Putamen (tissue), 1 donor: ENCODE results near the gene MRGPRE.

Experiments used
- DNase-seq: peaks from one replicate; pipeline ENCODE4 v3.0.0-alpha.2; 2016; ENCODE audit warnings: low spot score

MRGPRE gene

DNA sequence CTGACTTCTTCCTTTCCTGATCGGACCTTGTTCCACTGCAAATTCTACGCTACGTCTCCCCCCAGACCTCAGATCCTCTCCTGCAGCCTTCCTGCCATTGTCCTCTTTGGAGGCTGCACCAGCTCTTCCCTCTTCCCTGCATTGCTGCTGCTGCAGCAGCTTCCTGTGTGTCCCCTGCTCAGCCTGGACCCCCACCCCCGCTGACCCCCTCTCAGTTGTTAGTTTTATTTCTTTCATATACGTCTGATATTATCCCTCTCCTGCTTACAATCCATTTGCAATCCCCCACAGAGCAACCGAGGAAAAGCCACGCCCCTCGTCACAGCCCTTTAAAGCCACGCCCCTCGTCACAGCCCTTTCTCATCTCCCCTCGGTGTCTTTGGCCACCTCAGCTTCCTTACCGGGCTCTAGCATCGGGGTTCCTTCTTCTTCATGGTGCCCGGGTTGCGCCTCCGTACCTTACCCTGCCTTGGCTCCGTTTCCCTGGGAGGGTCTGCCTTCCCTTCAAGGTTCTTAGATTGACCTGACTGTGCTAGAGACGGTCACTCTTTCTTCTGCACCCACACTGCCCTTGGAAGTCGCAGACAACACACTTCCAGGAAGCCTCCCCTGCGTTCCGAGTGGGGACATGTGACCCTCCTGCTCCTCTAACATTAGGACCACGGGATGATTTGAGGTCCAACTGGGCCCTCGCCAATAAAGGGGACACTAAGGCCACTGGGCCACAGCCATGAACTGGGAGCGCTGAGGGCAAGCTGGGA, 18.4 kb downstream of the MRGPRE start:
- DNase-seq = no peak

DNA sequence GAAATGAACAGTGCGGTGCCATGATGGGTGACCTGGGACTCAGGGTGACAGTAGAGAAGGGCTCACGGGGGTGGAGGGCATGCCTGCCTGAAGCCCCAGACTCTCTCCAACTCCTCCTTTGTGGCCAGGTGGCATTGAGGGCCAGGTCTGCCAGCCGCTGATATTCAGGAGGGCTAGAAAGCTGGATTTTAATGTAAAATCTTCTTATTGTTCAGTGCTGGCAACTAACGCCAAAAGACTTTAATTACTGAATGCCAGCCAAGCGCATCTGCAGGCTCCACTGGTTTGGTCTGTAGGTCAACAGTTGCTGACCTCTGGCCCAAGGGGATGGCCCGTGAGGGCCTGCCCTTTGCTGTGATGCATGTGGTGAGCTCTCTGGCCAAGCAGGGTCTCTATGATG, 23.9 kb downstream of the MRGPRE start:
- DNase-seq = no peak

DNA sequence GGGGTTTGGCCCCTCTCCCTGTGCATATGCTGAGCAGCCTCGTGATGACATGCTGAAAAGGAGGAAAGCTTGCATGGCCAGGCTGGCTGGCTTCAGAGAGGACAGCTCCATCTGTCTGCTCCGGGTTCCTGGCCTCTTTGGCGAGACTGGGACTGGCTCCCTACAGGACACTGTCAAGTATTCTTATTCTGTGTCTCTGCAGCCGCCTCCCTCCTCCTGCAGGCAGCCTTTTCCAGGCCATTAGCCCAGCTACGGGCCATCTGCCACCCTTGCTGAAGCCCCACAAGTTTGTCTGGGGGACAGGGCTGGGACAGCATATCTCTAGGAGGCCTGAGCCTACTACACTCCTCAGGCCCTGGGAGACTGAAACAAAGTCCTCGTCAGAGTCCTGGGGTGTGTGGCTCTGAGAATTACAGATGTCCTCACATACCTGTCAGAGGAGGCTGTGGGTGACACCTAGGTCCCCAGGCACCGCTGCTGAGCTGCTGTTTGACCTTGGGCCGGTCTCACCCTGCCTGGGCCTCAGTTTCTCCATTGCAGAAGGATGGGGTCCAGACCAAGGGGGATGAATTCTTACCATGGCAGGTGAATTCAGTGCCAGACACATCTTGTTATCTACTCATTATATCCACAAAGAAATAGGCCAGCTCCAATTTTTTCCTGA, 24.6 kb downstream of the MRGPRE start:
- DNase-seq = no peak

DNA sequence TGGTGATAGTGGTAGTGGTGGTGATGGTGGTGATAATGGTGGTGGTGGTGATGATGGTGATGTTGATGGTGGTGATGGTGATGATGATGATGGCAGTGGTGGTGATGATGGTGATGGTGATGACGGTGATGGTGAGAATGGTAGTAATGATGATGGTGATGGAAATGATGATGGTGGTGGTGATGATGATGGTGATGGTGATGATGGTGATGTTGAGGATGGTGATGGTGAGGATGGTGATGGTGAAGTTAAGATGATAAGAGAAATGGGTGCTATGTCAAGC, 25.4 kb downstream of the MRGPRE start:
- DNase-seq = no peak

DNA sequence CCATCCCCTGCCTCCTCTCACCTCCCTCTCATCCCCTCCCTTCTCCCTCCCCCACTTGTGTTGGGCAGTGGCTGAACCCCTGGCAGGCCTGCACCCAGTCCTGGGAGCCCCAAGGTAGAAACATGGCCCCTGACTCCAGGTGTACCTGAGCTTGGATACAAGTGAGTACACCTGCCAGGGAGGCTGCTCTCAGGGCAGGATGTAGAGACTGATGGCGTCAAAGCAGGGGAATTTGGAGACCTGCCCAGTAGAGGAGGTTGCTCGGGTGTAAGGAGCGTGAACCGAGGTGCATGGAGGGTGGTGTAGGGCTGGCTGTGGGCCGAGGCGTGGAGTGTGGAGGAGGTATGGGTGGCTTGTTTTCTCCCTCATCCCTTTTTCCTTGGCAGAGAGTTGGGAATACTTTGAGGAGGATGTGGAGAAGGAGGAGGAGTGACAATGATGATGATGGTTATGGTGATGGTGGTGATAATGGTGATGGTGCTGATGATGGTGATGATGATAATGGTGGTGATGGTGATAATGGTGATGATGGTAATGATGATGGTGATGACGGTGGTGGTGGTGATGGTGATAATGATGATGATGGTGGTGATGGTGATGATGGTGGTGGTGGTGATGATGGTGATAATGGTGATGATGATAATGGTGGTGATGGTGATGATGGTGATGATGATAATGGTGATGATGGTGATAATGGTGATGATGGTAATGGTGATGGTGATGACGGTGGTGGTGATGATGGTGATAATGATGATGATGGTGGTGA, 25.9 kb downstream of the MRGPRE start:
- DNase-seq = no peak

DNA sequence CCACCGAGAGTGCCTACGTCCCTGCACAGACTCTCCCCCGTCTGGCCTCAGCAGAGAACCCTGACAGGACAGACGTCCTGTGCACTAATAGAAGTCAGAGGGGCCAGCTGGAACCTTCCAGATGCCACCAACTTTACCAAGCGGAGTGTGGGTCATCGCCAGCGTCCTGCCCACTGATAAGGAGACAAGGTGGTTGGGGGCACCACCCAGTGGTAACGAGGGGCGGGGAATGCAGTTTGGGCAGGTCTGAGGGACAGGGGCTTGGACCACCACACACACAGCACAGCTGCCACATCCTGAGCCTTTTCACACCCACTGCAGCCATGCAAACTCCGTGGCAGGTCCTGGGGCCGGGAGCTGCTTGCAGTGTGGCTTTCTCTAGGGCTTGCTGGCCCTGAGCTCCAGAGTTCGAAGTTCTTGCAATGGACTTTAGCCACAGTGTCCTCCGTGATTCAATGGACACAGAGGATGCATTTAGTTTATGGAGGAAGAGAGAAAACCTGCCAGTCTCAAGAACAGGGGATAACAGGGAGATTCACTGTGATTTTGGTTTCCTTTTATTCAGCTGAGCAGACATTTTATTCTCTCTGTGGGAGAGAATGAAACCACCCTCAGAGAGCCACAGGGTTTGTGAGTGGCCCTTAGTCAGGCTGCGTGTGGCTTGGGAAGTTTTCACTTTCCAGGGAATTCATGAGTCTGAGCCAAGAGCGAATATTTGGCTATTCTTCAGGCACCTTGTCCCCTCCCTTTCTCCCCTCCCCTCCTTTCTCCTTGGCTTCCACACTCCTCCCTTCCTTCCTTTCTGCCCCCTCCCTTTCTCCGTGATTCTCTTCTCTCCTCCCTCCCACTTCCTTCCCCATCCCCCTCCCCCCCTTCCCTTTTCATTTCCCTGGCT, 26.7 kb downstream of the MRGPRE start:
- no peak for DNase-seq

DNA sequence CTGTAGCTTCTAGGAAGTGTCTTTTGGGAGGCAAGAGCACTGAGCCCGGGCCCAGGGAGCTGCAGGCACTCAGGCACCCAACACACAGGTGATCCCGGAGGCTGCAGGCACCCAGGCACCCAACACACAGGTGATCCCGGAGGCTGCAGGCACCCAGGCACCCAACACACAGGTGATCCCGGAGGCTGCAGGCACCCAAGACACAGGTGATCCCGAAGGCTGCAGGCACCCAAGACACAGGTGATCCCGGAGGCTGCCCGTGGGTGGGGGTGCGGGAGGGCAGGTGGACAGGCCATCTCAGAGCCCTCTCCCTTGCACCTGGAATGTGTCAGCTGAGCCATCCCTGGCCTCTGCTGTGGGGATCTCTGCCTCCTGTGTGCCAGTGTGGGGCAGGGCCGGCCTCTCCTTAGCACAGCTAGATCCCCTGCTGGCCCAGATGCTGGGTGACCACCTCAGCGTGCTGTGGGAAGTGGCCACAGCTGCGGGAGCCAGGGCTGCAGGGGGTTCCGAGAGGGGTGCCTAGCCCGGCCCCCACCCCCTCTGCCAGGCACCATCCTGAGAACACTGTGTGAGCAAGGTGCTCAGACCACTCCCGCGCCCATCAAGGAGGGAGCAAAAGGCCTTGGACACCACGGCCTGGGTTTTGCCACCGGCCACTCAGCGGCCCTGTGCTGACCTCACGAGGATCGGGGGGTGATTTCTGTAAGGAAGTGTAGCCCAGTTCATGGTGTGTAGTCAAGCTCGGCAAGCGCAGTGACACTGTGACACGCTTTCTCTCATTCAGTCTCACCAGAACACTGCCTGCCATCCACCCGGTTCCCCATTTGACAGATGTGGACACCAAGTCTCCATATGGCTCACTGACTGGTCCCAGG, 27.8 kb downstream of the MRGPRE start:
- no peak for DNase-seq

DNA sequence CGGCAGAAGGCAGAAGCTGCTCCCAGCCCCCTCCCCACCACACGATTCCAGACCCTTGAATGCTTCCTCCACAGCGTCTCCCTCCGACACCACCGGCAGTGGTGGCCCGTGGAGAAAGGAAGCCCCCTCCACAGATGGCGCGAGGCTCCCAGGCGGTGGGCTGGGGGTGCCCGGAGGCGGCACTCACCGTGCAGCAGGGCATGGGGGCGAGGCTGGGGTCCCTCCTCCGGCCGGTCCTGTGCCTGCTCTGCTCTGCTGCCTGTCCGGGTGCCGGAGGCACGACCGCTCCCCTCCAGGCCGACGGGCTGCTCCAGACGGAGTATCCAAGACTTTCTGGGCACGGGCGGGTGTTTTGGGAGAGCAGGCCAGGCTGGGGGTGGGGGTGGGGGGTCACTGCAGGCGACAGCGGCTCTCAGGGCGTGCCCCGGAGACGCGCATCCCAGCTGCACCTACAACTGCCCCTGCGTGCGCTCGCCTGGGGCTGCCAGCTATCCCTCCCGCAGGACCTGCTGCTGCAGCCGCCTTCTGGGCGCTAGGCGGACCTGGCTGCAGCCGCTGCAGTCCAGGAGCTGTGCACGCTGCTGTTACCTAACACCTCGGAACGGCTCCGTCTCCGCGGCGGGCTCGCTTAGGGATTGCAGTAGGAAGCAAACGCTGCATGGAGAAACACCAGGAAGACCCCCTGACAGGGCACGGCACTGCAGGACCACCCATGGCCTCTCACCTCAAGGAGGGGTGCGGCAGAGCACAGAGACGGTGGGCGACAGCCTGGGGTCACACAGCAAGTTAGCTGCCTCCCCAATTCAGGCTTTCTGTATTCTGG, 28.8 kb downstream of the MRGPRE start:
- DNase-seq = no peak

DNA sequence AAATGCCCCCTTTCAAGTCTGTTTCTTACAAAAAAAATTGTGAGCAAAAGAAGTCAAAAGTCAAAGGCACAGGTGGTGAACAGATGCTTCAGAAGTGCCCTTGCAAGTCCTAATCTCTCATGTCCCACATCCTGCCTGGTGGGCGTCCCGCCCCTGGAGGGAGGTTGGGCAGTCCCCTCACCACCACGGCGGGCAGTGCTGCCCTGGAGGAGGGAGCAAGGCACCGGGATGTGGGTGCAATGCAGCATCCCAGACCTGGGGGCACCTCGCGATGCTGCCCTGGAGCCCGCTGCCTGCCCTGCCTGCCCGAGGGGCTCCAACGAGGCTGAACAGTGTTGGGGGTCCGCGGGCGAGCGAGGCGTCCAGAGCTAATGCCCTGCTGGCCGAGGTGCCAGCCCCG, 29.5 kb downstream of the MRGPRE start:
- no peak for DNase-seq

DNA sequence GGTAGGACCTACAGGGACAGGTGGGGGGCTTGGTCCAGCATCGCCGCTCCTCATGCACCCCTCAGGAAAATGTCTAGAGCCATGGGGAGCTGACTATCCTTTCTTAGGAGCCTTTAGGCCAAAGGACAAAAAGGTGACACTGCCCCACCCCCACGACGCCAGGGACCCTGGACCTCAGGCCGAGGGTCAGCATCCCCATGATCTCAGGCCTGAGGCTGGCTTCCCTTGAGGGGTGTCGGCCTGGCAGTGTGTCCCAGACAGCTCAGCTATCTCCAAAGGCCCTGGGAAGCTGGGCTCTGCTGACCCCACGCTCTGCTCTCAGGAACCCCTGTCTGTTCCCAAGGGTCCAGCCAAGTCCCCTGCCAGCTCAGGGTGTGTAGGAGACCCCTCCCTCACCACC, 29.9 kb downstream of the MRGPRE start:
- DNase-seq = no peak

DNA sequence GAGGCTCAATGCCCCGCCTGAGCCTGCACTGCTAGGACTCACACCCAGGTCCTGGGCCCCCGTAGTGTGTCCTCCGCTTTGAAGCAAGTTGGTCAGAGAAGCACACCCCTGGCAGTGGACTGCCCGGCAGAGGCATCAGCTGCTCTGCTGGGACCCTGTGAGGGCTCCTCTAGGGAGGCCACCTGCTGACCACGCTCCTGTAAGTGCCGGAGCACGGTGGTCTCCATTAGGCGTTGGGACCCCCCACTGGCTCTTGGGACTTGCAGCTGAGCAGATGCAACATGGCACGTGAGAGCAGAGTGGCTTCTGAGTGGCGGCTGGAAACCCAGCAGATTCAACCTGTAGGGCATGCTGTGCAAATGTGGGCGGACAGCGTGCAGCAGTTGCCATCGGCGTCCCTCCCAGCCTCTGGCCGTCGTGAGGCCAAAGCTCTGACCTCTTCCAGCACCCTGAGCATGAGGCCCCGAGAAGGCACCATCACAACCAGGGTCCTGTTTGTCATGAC, 30.5 kb downstream of the MRGPRE start:
- no peak for DNase-seq

DNA sequence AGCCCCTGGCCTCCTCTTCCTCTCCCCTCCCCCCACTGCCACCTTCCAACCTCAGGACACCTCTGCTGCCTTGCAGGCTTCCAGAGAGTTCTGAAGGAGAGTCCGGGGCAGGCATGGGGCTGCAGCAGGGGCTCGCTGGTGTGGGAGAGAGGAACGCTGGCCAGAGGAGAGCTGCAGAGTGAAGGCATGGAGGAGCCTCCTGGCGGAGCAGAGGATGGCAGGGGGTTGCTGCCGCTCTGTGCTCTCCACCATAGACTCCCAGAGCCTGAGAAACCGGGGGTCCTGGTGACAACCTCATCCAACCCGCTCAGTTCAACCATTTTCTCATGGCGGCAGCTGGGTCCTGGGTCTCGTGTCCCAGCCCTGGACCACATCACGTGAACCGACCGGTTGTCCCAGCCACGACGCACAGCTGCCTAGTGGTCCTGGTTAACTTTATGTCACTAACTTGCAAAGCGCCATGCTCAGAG, 31.1 kb downstream of the MRGPRE start:
- no peak for DNase-seq

DNA sequence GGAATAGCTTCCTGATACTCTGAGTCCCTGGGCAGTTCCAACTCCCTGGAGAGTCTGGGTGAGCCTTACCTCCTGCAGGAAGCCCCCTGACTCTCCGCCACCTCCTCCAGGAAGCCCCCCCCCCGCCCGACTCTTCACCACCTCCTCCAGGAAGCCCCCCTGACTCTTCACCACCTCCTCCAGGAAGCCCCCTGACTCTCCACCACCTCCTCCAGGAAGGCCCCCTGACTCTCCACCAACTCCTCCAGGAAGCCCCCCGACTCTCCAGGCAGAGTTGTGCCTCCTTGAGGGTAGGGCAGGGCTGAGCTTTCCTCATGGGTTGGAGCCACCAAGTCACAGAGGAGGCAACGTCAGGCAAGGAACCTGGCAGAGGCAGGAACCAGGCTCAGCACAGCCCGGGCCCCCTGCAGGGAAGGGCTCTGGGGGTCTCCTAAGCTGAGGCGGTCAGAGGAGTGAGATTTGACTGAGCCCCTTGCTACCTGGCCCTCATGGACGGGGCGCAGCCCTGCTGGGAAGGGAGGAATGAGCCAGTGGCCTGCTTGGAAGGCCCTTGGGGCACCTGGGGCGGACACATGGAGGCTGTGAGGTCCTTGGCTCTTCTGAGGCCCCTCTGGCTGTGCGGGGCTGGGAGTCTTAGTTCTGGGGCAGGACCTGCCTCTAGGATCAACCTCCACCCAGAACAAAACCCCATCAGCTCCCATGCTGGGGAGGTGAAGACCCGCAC, 31.7 kb downstream of the MRGPRE start:
- DNase-seq = no peak

DNA sequence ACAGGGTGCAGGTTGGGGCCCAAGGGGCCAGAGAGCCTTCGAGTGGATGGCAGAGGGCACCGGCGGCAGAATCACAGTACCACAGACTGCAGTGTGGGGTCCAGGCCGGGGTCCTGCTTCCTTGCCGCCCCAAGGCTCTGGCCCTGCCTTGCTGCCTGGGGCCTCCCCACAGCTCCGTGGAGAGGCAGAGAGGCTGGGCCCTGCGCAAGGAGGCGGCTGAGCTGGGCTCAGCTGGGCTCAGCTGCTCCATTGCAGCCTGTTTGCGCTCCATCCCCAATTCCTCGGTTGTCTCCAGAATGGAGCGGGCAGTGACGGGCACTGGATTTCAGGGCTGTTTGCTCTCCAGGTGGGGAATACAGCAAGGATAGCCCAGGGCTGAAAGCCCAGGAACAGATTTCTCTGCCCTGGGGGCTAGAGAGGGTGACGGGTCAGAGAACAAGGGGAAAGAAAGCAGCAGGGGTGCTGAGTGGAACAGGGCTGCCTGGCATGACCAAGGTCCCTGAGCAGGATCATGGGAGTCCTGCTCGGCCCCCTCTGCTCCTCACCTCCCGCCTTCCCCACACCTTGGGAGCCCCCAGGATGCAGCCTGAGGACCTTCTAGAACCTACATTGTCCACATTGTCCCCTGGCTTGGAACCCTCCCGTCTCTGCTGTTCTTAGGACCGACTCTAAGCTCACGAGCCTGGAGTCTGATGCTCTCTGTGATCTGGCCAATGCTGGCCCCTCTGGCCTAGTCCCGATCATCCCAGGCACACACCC, 32.5 kb downstream of the MRGPRE start:
- DNase-seq = no peak

DNA sequence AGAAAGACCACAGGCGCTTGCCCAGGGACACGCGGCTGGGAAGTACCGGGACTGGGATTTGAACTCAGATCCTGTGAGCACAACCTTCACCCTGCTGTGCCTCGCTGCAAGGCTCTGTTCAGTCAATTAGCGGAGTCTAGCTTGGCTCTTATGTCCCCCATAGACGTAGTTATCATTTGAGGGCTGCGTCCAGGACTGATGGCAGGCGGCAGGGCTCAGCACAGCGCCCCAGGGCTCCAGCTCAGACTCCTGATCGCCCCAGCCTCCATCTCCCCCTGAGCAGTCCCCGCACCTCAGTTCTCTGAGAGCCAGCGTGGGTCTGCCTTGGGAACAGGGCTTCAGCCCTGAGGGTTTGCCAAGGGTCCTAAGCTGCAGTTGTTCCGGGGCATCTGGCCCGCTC, 33.4 kb downstream of the MRGPRE start:
- DNase-seq = no peak

DNA sequence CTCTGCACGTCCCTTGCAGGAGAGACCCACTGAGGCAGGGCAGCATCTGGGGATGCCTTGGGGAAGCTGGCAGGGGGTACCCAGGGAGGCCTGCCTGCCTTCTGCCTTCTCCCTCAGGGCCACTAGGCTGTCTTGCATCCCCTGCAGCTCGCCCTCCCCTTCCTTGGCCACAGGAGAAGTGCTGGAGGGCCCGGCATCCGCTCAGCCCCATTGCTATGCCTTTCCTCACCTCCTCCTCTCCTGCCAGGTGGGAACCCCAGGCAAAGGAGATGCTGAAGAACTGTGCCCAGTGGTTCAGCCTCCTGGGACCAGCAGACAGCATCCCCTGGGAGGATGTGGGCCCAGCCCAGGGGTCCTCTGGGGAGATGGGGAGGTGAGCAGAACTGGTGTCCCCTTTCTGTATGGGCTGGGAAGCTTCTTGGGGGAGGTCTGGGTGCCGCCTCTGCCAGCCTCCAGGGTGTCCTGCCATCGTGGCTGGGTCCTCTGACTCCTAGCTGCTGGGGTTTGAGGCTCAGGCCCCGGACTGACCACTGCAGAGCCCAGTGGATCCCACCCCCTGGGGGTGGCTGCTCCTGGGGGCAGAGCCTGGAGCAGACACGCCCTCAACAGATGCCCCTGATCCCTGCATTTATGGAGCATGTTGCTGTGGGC, 34.2 kb downstream of the MRGPRE start:
- DNase-seq = no peak

DNA sequence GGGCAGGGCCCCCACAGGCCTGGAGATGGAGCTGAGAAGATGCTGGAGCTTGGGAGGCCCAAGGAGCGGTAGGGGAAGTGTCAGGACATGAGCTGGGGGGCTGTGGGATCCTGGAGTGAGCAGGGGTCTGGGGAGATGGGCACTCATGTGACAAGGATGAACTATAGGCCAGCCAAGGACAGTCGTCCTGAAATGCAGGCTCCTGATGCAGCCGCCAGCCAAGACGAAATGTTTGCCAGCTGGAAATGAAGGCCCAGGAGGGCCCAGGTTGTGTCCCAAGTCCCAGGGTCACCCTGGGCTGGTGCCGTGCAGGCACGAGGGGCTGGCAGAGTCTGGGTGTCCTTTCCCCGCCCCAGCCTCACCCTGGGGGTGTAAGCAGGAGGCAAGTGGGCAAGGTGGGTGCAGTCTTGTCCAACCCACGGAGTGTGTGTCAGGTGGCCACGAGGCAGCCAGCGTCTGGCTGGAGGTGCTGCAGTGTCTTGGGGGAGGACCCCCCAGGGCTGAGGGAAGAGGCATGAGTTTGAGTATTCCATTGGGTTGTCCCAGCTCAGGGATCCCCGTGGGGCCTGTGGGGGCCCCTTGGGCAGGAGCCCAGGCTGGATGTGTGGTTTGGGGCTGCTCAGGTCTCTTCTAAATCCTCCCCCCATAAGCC, 35.0 kb downstream of the MRGPRE start:
- no peak for DNase-seq
